Aorta (tissue), 4 donors: ENCODE measurements around the gene PLA2G4C. TPM values are rescaled to one million over a fixed set of nuclear protein-coding genes. Genes with fewer than 3 reads are reported as not detected.

ENCODE experiments used
- polyA plus RNA-seq, 2 donors: library from polyadenylated mRNA; stranded (reverse); fragments of 200-250 nt; gene quantifications; one replicate each; pipeline ENCODE4 v1.2.3, GENCODE V29; 2013
- total RNA-seq, 2 donors: library from RNA; stranded (reverse); fragmentation: NEBNext Ultra II Directional; extraction: Animal tissue kit (Norgen Biotek cat#: 25700); gene quantifications; one replicate each; pipeline ENCODE4 v1.2.1, GENCODE V29; 2021
- donor health status: healthy with polysubstance abuse.
- donor health status: Bipolar disorder and iron deficiency.
- donor health status: DM: no; HTN: no; CAD: no.
- donor health status: DM: yes; HTN: yes; CAD: no.

The PLA2G4C gene
- total and polyA plus RNA-seq, 4 donors = 6.8 to 60.1 (median 32.8) TPM

Other genes starting within 250 kb of the PLA2G4C start
- not detected for gene SULT2A1, start 224.5 kb downstream of the PLA2G4C start, total RNA-seq
- 10 to 100 TPM in 1 of 2 donors, not detected in 1; 23.7 TPM for gene SULT2A1, start 224.5 kb downstream of the PLA2G4C start, polyA plus RNA-seq
- gene BSPH1, start 118.6 kb downstream of the PLA2G4C start, total RNA-seq = not detected
- not detected for gene BSPH1, start 118.6 kb downstream of the PLA2G4C start, polyA plus RNA-seq
- gene ELSPBP1, start 116.2 kb downstream of the PLA2G4C start, total RNA-seq = not detected
- under 1 TPM in 1 of 2 donors, not detected in 1; 0.74 TPM for gene ELSPBP1, start 116.2 kb downstream of the PLA2G4C start, polyA plus RNA-seq
- not detected for gene CABP5, start 66.7 kb downstream of the PLA2G4C start, total RNA-seq
- gene CABP5, start 66.7 kb downstream of the PLA2G4C start, polyA plus RNA-seq = not detected
- gene LIG1, start 59.5 kb upstream of the PLA2G4C start, total RNA-seq = 10 to 100 TPM; 11.3 to 16.0 TPM
- 10 to 100 TPM in 1 of 2 donors, 1 to 10 TPM in 1; 3.4 to 33.7 TPM for gene LIG1, start 59.5 kb upstream of the PLA2G4C start, polyA plus RNA-seq
- 10 to 100 TPM in 1 of 2 donors, 1 to 10 TPM in 1; 9.0 to 10.3 TPM for gene ZSWIM9, start 59.9 kb upstream of the PLA2G4C start, total RNA-seq
- 10 to 100 TPM in 1 of 2 donors, 1 to 10 TPM in 1; 6.0 to 21.8 TPM for gene ZSWIM9, start 59.9 kb upstream of the PLA2G4C start, polyA plus RNA-seq
- 100 to 1,000 TPM in 1 of 2 donors, 10 to 100 TPM in 1; 46.5 to 116 TPM for gene CARD8, start 145.1 kb upstream of the PLA2G4C start, total RNA-seq
- gene CARD8, start 145.1 kb upstream of the PLA2G4C start, polyA plus RNA-seq = 10 to 100 TPM in 1 of 2 donors, 1 to 10 TPM in 1; 7.6 to 18.1 TPM
- 1 to 10 TPM in 1 of 2 donors, under 1 TPM in 1; 0.26 to 1.0 TPM for gene ZNF114, start 159.3 kb upstream of the PLA2G4C start, total RNA-seq
- gene ZNF114, start 159.3 kb upstream of the PLA2G4C start, polyA plus RNA-seq = not detected
- 100 to 1,000 TPM; 107 to 151 TPM for gene EMP3, start 214.7 kb upstream of the PLA2G4C start, total RNA-seq
- gene EMP3, start 214.7 kb upstream of the PLA2G4C start, polyA plus RNA-seq = 100 to 1,000 TPM; 109 to 149 TPM